HG02885 (cell line): Measurements from ENCODE around the gene TRIM37.

Experiments
- ATAC-seq: cut with Tn5 transposase; IDR thresholded peaks from one replicate; pipeline ENCODE4 v1.9.1; 2021; ENCODE audit warnings: mild to moderate bottlenecking; ENCODE audit not compliant: unreplicated experiment, poor library complexity

Gene TRIM37

GRCh38 chr17:58999500-58999899 lies 107.2 kb downstream of the TRIM37 start:
- no peak for ATAC-seq

GRCh38 chr17:58998871-58999270 lies 107.8 kb downstream of the TRIM37 start:
- ATAC-seq = no peak

DNA sequence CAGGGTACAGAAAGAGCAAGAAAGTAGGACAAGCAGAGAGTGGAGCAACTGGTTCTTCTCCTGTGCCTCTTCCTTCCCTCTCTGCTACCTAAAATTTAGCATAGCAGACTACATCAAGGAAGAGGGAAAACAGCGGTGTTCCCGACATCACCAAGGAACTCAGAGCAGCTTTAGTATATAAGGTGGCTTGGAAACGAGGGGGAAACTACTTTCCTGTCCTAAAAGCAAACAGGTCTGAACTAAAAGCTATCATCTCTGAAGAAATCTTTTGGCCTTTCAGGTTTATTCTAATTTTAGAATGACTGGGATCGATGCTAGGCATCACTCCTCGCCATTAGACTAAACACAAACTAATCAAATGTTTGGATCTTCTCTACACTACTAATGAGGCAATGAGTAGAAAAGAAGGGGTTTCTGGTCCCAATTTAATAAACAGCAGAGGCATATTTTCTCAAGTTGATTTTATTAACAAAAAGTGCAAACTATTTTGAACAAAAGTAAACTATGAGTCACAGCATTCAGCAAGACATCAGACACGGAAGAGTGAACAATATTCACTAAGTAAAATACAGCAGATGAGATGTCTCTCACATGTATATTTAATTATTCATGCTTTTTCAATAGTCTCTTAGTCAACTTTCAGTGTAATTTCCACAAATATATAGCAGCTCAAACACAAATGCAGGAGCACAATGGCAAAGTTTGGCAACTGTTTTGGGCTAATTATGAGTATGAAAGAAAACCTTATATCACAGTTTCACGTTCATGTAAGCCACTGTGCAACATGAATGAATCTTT lies 108.7 kb downstream of the TRIM37 start:
- ATAC-seq = no peak

DNA sequence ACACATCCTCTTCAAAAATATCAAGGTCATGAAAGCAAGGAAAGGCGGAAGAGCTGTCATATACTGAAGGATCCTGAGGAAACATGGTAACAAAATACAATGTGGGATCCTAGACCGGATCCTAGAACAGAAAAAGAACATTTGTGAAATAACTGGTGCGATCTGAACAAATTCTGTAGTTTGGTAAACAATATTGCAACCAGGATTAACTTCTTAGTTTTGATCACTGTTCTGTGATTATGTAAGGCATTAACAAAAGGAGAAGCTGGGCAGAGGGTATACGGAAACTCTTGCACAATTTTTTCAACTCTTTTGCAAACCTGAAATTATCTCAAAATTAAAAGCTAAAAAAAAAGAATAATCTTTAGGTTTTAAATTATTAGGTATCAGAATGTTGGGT lies 109.7 kb downstream of the TRIM37 start:
- ATAC-seq = no peak

DNA sequence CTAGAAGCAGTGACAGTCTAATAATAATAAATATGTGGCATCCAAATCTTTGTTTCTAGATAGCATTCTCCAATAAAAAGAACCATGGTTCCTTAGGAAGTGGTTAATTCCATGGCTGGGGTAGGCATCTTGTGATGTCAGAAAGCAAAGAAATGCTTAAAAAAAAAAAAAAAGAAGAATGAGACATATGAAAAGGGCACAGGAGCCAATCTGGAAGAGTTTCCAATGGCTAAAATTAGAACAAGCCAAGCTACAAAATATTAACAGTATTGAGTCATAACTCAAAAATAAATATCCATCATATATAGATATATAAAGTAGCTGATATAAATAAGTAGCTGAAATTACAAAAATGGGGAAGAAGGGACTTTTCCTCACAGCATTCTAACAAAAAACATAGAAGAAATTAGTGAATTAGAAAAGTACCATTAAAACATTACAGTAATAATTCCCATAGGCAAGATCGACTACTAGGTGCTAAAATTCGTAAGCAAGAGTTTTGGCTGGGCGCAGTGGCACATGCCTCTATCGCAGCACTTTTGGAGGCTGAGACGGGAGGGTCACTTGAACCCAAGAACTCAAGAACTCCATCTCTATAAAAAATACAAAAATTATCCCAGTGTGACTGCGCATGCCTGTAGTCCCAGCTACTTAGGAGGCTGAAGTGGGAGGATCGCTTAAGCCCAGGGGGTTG lies 111.3 kb downstream of the TRIM37 start:
- no peak for ATAC-seq

- no peak for ATAC-seq
Measured at GRCh38 chr17:58993311-58993710, 113.4 kb downstream of the TRIM37 start.

GRCh38 chr17:58991718-58992331 lies 114.9 kb downstream of the TRIM37 start:
- ATAC-seq = peak; percentile 48

GRCh38 chr17:58989629-58990028 lies 117.1 kb downstream of the TRIM37 start:
- no peak for ATAC-seq

GRCh38 chr17:58985971-58986370 lies 120.7 kb downstream of the TRIM37 start:
- ATAC-seq = no peak

GRCh38 chr17:58985367-58985766 lies 121.3 kb downstream of the TRIM37 start:
- no peak for ATAC-seq

- ATAC-seq = no peak
Measured at GRCh38 chr17:58982626-58983025, 124.1 kb downstream of the TRIM37 start.

GRCh38 chr17:58980706-58981481 lies 125.8 kb downstream of the TRIM37 start:
- ATAC-seq = no peak

GRCh38 chr17:58976541-58976940 lies 130.1 kb downstream of the TRIM37 start:
- ATAC-seq = no peak

DNA sequence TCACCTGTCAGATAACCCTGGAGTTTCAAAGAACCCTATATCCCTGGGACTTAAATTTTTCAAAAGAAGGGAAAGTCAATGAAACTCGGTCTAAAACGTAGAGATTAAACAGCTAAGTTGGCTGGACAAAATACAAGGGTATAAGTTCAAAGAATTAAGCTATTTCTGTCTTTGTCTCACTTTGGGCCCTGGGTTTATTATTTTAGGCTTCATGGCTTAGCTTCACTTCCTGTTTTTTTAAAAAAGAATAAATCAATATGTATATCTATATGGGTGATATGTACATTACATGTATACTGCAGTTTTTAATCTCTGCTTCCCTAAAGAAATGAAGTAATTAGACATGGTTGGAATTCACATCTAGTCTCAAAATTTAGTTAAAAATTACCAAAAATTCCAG lies 132.3 kb downstream of the TRIM37 start:
- ATAC-seq = no peak

DNA sequence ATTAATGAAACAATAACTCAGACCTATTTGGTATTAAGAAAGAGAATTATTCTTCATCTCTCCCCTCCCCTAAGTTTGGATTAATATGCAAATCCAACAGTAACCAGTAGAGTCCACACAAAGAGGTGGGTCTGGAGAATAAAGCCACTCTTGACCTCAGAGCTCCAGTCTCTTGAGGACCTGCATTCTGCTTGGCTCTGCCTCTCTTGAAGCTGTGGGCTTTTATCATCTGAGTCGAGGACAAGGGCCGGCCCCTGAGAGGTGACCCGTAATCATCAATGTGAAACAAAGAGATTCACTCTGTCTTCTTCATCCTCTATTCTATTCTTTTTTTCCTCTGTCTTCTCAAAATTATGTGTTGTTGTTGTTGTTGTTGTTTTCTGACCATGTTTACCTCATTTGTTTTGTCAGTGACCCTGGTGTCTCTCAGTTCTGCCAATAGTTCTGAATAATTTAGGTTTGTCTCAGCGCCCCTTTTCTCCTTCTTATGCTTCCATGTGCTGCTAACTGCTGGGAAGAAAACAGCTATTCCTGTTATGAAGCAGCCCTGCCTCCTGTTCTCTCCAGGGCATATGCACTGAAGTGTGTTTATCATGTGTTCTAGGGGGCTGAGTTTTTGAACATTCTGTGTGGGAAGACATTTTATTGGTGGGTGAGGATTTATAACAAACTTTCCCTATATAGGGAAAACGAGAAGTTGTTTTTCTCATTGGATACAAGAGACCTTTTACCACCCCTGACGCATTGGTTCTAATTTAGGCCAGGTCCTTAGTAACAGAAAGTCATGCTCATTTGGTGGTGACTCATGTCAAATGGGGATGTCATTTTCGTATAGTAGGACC lies 135.8 kb downstream of the TRIM37 start:
- ATAC-seq = no peak

- ATAC-seq = no peak
Measured at GRCh38 chr17:58969612-58970011, 137.1 kb downstream of the TRIM37 start.

GRCh38 chr17:58969156-58969555 lies 137.5 kb downstream of the TRIM37 start:
- no peak for ATAC-seq

GRCh38 chr17:58968426-58969061 lies 138.1 kb downstream of the TRIM37 start:
- ATAC-seq = no peak

- no peak for ATAC-seq
Measured at GRCh38 chr17:58966208-58966607, 140.5 kb downstream of the TRIM37 start.
